Measurements from ENCODE around the gene SUPT3H.
"Not testable (repeated sequence)": the region's sequence is repeated elsewhere in the genome, so short reads cannot be mapped to it uniquely, and the experiment has no call there.

Gene SUPT3H

DNA sequence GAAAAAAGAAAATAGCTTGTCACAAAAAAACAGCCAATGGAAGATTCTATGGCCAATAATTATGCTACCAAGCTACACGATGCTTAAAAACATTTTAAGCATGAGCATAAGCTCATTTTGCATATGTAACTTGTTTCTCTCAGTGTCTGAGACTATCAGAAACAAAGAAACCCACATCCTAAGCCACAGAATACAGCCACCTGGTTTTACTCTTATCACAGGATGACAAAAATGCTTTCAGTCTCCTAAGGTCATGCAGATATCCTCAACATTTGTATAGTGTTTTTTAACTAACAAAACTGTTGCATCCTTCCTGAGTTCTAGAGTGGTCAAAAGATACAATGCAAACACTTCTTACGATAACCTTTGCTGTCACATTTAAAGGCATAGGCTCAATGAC, 221.7 kb downstream of the SUPT3H start:
- TF ChIP-seq, protein P1, sequence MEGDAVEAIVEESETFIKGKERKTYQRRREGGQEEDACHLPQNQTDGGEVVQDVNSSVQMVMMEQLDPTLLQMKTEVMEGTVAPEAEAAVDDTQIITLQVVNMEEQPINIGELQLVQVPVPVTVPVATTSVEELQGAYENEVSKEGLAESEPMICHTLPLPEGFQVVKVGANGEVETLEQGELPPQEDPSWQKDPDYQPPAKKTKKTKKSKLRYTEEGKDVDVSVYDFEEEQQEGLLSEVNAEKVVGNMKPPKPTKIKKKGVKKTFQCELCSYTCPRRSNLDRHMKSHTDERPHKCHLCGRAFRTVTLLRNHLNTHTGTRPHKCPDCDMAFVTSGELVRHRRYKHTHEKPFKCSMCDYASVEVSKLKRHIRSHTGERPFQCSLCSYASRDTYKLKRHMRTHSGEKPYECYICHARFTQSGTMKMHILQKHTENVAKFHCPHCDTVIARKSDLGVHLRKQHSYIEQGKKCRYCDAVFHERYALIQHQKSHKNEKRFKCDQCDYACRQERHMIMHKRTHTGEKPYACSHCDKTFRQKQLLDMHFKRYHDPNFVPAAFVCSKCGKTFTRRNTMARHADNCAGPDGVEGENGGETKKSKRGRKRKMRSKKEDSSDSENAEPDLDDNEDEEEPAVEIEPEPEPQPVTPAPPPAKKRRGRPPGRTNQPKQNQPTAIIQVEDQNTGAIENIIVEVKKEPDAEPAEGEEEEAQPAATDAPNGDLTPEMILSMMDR (IDR thresholded peaks at IDR 0.05; ENCODE audit: low read depth, low read length, missing control alignments), result no peak
- DNase-seq (ENCODE audit: extremely low read depth, low read depth), result no peak

DNA sequence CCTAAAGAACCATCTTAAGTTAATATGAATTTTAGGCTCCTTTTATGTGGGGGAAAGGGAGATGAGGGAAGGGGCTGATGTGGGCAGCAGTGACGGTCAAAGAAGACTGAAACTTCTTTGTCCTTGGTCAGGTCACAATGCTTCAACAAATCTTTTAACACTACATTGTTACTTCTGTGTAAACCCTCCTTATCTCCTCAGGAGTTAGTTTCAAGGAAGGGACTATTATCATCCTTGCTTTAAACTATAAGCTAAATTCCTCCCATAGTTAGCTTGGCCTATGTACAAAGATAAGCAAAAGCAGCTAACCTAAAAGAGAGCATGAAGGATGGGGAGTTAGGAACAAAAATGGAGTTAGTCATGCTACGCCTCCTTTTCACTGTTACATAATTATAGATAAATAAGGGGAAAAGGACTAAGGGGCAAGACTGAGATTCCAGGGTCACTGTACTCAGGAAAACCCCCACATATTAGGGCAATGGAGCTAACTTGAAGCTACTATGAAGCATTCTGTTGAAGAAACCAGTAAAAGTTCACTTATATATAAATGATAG, 222.3 kb downstream of the SUPT3H start:
- TF ChIP-seq, protein P1 (IDR thresholded peaks at IDR 0.05; ENCODE audit: low read depth, low read length, missing control alignments), result no peak

More for the DNA sequence above, 221.7 kb downstream of the SUPT3H start:
- no peak overlapping the region for H3K4me3 ChIP-seq (replicated peaks; ENCODE audit: low read depth, low read length)

DNA sequence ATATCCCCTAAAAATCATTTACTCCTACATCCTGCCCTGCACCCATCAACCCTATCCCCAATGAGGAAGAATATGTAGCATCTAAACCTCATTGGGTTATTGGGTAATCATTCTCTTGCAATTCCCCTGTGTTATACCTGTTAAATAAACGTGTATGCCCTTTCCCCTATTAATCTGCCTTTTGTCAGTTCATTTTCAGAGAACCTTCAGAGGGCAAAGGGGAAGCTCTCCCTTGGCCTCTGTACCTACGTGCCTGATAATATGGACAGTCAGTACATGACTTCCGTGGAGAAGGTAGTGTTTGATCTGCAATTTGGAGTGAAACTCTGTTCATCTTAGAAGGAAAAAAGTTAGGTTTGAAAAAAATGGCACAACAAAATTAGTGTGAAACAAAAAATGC, 223.1 kb downstream of the SUPT3H start:
- DNase-seq (ENCODE audit: extremely low read depth, low read depth), result no peak
- no peak overlapping the region for H3K4me3 ChIP-seq (replicated peaks; ENCODE audit: low read depth, low read length)
- TF ChIP-seq, protein P1 (IDR thresholded peaks at IDR 0.05; ENCODE audit: low read depth, low read length, missing control alignments), result no peak

More for the DNA sequence above, 222.3 kb downstream of the SUPT3H start:
- H3K4me3 ChIP-seq (replicated peaks; ENCODE audit: low read depth, low read length), result no peak overlapping the region
- no peak for DNase-seq (ENCODE audit: extremely low read depth, low read depth)

DNA sequence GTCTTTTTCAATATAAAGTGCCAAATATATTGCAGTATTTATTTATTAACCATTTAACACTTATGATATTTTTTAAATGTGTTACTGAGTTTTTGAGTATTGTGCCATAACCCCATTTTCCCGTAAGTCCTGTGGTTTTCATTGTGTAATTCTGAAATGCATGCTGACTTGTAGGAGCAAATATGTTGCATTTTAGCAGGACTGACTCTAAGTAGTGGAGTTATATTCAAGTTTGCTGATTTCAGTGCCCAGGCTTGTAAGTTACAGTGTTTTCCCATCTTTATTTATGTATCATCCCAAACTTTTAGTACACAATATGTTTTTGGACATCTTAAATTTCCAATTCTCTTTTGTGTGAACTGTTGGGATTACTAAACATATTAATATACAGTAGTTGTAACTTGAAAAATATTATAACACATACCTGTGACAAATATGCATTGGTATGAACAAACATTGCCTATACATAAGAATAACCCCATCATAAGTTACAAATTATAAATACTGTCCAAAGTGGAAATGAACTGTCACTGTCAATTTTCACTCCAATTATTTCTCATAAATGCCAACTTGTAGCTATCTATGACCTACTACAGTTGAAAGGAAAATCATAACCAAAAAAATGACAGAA, 228.9 kb downstream of the SUPT3H start:
- TF ChIP-seq, protein P1 (IDR thresholded peaks at IDR 0.05; ENCODE audit: low read depth, low read length, missing control alignments), result no peak
- no peak overlapping the region for H3K4me3 ChIP-seq (replicated peaks; ENCODE audit: low read depth, low read length)
- DNase-seq (ENCODE audit: extremely low read depth, low read depth), result no peak

DNA sequence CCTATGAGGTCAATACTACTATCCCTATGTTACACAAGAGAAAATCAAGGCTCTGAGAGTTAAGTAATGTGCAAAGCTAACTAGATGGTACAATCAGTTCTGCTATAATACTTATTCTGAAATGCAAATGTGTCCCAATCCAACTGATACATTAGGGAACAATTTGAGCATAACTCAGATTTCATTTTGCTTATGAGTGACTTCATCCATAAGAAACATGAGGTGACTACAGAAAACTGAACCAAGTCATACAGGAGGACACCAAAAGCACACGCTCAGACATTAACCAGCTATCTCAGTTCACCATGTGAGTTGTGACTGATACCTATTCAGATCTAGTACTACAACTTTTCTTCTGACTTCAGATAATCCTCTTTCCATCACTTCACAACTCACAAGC, 229.5 kb downstream of the SUPT3H start:
- TF ChIP-seq, protein P1 (IDR thresholded peaks at IDR 0.05; ENCODE audit: low read depth, low read length, missing control alignments), result no peak
- no peak for DNase-seq (ENCODE audit: extremely low read depth, low read depth)
- no peak overlapping the region for H3K4me3 ChIP-seq (replicated peaks; ENCODE audit: low read depth, low read length)

DNA sequence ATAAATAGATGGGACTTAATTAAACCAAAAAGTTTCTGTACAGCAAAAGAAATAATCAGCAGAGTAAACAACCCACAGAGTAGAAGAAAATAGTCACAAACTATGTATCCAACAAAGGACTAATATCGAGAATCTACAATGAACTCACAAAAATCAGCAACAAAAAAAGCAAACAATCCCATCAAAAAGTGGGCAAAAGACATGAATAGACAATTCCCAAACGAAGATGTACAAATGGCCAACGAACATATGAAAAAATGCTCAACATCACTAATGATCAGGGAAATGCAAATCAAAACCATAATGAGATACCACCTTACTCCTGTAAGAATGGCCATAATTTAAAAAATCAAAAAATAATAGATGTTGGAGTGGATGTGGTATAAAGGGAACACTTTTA, 232.1 kb downstream of the SUPT3H start:
- DNase-seq (ENCODE audit: extremely low read depth, low read depth), result not testable (repeated sequence)

DNA sequence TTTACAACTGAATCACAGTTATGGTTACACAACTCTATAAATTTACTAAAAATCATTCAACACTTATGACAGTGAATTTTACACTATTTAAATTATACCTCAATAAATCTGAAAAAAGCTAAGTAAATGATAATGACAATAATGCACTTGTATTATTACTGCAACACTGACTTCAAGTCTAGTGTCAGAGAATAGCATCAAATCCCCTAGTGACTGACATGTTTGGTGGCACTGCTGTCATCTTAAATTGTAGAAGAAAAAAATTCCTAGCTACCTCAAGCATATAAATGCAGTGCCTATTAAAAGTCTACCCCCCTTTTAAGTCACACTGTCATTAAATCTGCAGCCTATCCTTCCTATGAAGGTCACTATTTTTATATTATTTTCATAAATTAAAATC, 239.0 kb downstream of the SUPT3H start:
- H3K4me3 ChIP-seq (replicated peaks; ENCODE audit: low read depth, low read length), result no peak overlapping the region
- DNase-seq (ENCODE audit: extremely low read depth, low read depth), result no peak
- TF ChIP-seq, protein P1 (IDR thresholded peaks at IDR 0.05; ENCODE audit: low read depth, low read length, missing control alignments), result no peak

More for the DNA sequence above, 232.1 kb downstream of the SUPT3H start:
- H3K4me3 ChIP-seq (replicated peaks; ENCODE audit: low read depth, low read length), result not testable (repeated sequence)
